ENCODE measurements around the gene PADI3. TPM values are rescaled to one million over a fixed set of nuclear protein-coding genes. Genes with fewer than 3 reads are reported as not detected.

PADI3 gene
- total and polyA plus RNA-seq, 12 donors = not detected

DNA sequence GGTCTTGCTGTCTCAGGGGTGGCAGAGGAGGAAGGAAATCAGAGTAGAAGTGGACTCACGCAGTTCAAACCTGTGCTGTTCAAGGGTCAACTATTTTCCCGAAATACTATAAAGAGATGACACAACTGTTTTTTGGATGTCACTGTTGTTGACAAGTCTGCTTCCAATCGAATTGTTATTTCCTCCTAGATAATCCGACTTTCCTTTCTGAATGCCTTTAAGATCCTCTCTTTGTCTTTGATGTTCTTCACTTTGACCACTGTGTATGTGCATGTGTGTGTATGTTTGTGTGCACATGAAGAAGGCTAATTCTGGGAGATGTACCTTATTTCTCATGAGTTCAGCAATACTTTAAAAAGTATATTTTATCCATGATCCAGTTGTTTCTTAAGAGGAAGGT is 80.7 kb downstream of the PADI3 start:
- Histone ChIP-seq H3K4me1 (replicated peaks in 1 of 2) (no peaks in the 10 kb centered on the region), H3K27ac (no peak overlapping the region), H3K36me3 (replicated peaks in 1 of 2) (no peaks in the 10 kb centered on the region), H3K9me3 (replicated peaks in 1 of 3) (no peaks in the 10 kb centered on the region), H3K27me3 (peaks cover 10% of the 10 kb centered on the region), H3K4me3 (no peak overlapping the region)
- 70 to 78% (median 74%) methylated on average over 4 of the region's 4 CpGs for WGBS, 4 donors
- DNase-seq = no peak
- TF ChIP-seq, protein P1, sequence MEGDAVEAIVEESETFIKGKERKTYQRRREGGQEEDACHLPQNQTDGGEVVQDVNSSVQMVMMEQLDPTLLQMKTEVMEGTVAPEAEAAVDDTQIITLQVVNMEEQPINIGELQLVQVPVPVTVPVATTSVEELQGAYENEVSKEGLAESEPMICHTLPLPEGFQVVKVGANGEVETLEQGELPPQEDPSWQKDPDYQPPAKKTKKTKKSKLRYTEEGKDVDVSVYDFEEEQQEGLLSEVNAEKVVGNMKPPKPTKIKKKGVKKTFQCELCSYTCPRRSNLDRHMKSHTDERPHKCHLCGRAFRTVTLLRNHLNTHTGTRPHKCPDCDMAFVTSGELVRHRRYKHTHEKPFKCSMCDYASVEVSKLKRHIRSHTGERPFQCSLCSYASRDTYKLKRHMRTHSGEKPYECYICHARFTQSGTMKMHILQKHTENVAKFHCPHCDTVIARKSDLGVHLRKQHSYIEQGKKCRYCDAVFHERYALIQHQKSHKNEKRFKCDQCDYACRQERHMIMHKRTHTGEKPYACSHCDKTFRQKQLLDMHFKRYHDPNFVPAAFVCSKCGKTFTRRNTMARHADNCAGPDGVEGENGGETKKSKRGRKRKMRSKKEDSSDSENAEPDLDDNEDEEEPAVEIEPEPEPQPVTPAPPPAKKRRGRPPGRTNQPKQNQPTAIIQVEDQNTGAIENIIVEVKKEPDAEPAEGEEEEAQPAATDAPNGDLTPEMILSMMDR (IDR thresholded peaks at IDR 0.05) = no peak
- no peak for TF ChIP-seq POLR2A (IDR thresholded peaks at IDR 0.05)
- intact Hi-C loops (cut with DNase I) = loop anchor here in 1 of 2 donors (5.0 kb wide), 1 partner anchor 207 kb away; no protein-coding TSS in a partner anchor

- TF ChIP-seq POLR2A (IDR thresholded peaks at IDR 0.05) = no peak
- TF ChIP-seq, protein P1 (IDR thresholded peaks at IDR 0.05) = no peak
- Histone ChIP-seq H3K36me3 (replicated peaks in 1 of 2) (no peaks in the 10 kb centered on the region), H3K4me1 (replicated peaks in 1 of 2) (no peaks in the 10 kb centered on the region), H3K27me3 (peaks cover 10% of the 10 kb centered on the region), H3K9me3 (replicated peaks in 1 of 3) (no peaks in the 10 kb centered on the region), H3K27ac (no peak overlapping the region), H3K4me3 (no peak overlapping the region)
- no peak for DNase-seq
- WGBS, 4 donors = 57 to 67% (median 60%) methylated on average over 4 to 7 of the region's 7 CpGs
- intact Hi-C loops (cut with DNase I) = loop anchor here in 1 of 2 donors (5.0 kb wide), 1 partner anchor 209 kb away; no protein-coding TSS in a partner anchor
These were observed 82.0 kb downstream of the PADI3 start for GRCh38 chr1:17330856-17331255.

DNA sequence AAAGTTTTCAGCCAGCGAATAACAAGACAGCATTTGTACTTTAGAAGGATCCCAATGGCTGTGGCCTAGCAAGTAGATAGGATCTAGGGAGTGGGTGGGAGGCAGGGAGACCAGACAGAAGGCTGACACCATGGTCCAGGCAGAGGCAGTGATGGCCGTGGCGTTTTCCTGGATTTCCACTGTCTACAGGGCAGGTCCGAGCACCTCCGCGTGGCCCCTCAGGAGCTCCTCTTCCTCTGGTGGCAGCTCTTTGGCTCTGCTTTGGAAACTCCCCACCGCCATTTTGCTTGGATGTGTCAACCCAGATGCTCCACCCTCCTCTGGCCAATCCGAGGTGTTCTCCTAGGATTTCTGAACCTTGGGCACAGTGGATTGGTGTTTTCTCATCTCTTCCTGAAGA is 84.2 kb downstream of the PADI3 start:
- Histone ChIP-seq H3K4me3 (no peak overlapping the region), H3K4me1 (replicated peaks in 1 of 2) (no peaks in the 10 kb centered on the region), H3K27ac (no peak overlapping the region), H3K36me3 (replicated peaks in 1 of 2) (no peaks in the 10 kb centered on the region), H3K27me3 (peaks cover 13% of the 10 kb centered on the region), H3K9me3 (replicated peaks in 1 of 3) (no peaks in the 10 kb centered on the region)
- WGBS, 4 donors = 73 to 91% (median 87%) methylated on average over 4 to 8 of the region's 8 CpGs
- no peak for DNase-seq
- no peak for TF ChIP-seq POLR2A (IDR thresholded peaks at IDR 0.05)
- TF ChIP-seq, protein P1 (IDR thresholded peaks at IDR 0.05) = no peak
- intact Hi-C loops (cut with DNase I) = loop anchor here in 1 of 2 donors (5.0 kb wide), 1 partner anchor 211 kb away; no protein-coding TSS in a partner anchor

Small RNA genes lying within 50 kb of the gene (microRNA-seq; reads per million reads assigned to microRNA genes)
- 0 to 0.76 (median 0) reads per million in 3 donors for gene MIR3972

Small RNA genes lying within 50 kb of the gene (small RNA-seq; reads per million reads assigned to genes)
- 0 reads per million in 2 donors for gene MIR3972

Other genes with a start within 250 kb of the PADI3 start
- 10 to 100 TPM in 8 of 9 donors, 1 to 10 TPM in 1; 6.0 to 82.4 (median 42.2) TPM for gene ATP13A2, start 237.2 kb upstream of the PADI3 start, total RNA-seq
- gene ATP13A2, start 237.2 kb upstream of the PADI3 start, polyA plus RNA-seq = 10 to 100 TPM; 11.8 to 51.9 (median 34.1) TPM
- gene SDHB, start 195.1 kb upstream of the PADI3 start, total RNA-seq = 100 to 1,000 TPM; 108 to 243 (median 158) TPM
- 100 to 1,000 TPM in 1 of 3 donors, 10 to 100 TPM in 2; 52.3 to 228 (median 64.9) TPM for gene SDHB, start 195.1 kb upstream of the PADI3 start, polyA plus RNA-seq
- under 1 TPM in 7 of 9 donors, not detected in 2; 0.28 to 0.88 (median 0.42) TPM for gene PADI2, start 129.6 kb upstream of the PADI3 start, total RNA-seq
- under 1 TPM; 0.20 to 0.48 (median 0.46) TPM for gene PADI2, start 129.6 kb upstream of the PADI3 start, polyA plus RNA-seq
- gene PADI1, start 44.0 kb upstream of the PADI3 start, total RNA-seq = under 1 TPM in 1 of 9 donors, not detected in 8; 0.06 TPM
- under 1 TPM in 2 of 3 donors, not detected in 1; 0.08 to 0.10 TPM for gene PADI1, start 44.0 kb upstream of the PADI3 start, polyA plus RNA-seq
- under 1 TPM in 4 of 9 donors, not detected in 5; 0.17 to 0.61 (median 0.40) TPM for gene PADI4, start 59.1 kb downstream of the PADI3 start, total RNA-seq
- under 1 TPM; 0.05 to 0.72 (median 0.27) TPM for gene PADI4, start 59.1 kb downstream of the PADI3 start, polyA plus RNA-seq
- gene PADI6, start 123.1 kb downstream of the PADI3 start, total RNA-seq = not detected
- not detected for gene PADI6, start 123.1 kb downstream of the PADI3 start, polyA plus RNA-seq
- gene RCC2, start 190.6 kb downstream of the PADI3 start, total RNA-seq = 10 to 100 TPM; 23.5 to 38.3 (median 30.6) TPM
- 10 to 100 TPM; 19.3 to 30.2 (median 26.7) TPM for gene RCC2, start 190.6 kb downstream of the PADI3 start, polyA plus RNA-seq

Measured in adrenal gland (tissue), 12 donors.